ENCODE measurements around the gene ST8SIA1. TPM values are rescaled to one million over a fixed set of nuclear protein-coding genes. Genes with fewer than 3 reads are reported as not detected.

ST8SIA1 gene
- total and polyA plus RNA-seq, 2 donors (not counting 1 experiment from before 2014, with no cell fraction given) = 0.45 to 23.9 TPM

DNA sequence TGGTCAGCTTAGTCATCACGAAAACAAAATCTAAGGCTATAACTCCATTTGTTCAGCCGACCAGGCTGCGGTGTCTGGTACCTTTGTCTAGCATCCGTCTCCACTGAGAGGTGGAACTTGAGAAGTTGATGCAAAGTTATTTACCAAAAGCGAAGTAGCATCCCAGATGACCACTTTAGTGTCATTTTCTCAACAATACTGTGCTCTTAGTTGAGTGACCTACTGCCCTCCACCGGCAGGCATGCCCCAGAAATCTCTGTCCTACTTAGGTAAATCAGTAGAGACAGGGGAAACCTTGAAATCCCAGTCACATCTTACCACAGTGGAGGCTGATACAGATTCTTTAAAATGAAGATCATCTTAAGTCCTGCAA is 1.3 kb upstream of the ST8SIA1 start:
- peak overlapping the region; percentile 88 for H3K4me2 ChIP-seq (ENCODE audit: extremely low read depth, insufficient read depth, low read length)
- no peaks in the 10 kb centered on the region for H3K9me3 ChIP-seq (ENCODE audit: control insufficient read depth, insufficient read depth, low read depth, low read length)
- DNase-seq (ENCODE audit: low read depth in 2 of 2) = no peak
- H3K36me3 ChIP-seq (ENCODE audit: control insufficient read depth, insufficient read depth, low read length) = no peaks in the 10 kb centered on the region
- peaks cover 4% of the 10 kb centered on the region for H3K4me1 ChIP-seq (ENCODE audit: control insufficient read depth, extremely low read depth, insufficient read depth, low read length)
- H3K27ac ChIP-seq (ENCODE audit: insufficient read depth, low read length) = no peak overlapping the region
- no peaks in the 10 kb centered on the region for H4K20me1 ChIP-seq (ENCODE audit: control insufficient read depth, extremely low read depth, insufficient read depth, low read length)
- H3K27me3 ChIP-seq (ENCODE audit: control insufficient read depth, insufficient read depth, low read length) = peaks cover 12% of the 10 kb centered on the region
- peak overlapping the region in 2 of 4 experiments; percentile 71 to 79 for H3K4me3 ChIP-seq (replicated peaks in 1 of 4; ENCODE audit: control extremely low read depth in 1 of 4, insufficient read depth in 1 of 4, low read depth in 3 of 4, low read length in 4 of 4)
- H3K9ac ChIP-seq (ENCODE audit: insufficient read depth, low read length) = no peak overlapping the region
- H2AFZ ChIP-seq (ENCODE audit: low read length) = no peak overlapping the region
- TF ChIP-seq CTCF (conservative IDR thresholded peaks at IDR 0.05 in 1 of 2, IDR thresholded peaks at IDR 0.05 in 1 of 2; ENCODE audit: low read depth in 1 of 2, low read length in 2 of 2) (no peak), EZH2 (IDR thresholded peaks at IDR 0.05; ENCODE audit: low read length, missing control alignments) (no peak)
- H3K79me2 ChIP-seq (ENCODE audit: control insufficient read depth, insufficient read depth, low read length) = no peaks in the 10 kb centered on the region

DNA sequence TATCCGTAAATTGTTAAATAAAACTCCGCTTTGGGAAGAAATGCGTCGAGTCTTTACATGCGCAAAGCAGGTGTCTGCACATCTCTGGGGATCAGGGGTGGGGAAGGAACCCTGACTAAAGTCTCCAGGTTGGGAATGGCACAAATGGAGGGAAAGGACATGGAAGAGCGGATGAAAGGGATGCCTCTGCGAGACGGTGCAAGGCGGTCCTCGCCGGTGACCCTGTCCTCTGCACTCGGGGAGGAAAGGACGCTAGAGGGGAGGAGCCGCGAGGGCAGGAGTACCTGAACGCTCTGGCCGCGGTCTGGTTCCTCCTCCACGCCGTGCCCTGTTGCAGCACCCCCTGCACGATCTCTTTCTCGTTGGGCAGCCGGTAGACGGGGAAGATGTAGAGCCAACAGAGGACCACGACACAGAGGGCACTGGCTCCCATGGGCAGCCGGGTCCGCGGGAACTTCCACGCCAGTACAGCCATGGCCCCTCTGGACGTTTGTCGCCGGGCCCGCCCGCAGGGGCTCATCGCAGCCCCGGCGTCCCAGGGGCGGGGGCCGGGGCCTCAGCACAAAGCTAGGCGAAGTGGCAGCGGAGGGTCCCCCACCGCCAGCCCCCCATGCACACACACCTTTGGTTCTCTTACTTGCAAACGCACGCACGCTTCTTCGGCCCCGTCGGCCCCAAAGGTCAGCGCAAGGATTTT is 646 bp downstream of the ST8SIA1 start:
- no peaks in the 10 kb centered on the region for H3K79me2 ChIP-seq (ENCODE audit: control insufficient read depth, insufficient read depth, low read length)
- no peaks in the 10 kb centered on the region for H3K9me3 ChIP-seq (ENCODE audit: control insufficient read depth, insufficient read depth, low read depth, low read length)
- no peak overlapping the region for H3K9ac ChIP-seq (ENCODE audit: insufficient read depth, low read length)
- H3K36me3 ChIP-seq (ENCODE audit: control insufficient read depth, insufficient read depth, low read length) = no peaks in the 10 kb centered on the region
- peaks cover 4% of the 10 kb centered on the region for H3K4me1 ChIP-seq (ENCODE audit: control insufficient read depth, extremely low read depth, insufficient read depth, low read length)
- H4K20me1 ChIP-seq (ENCODE audit: control insufficient read depth, extremely low read depth, insufficient read depth, low read length) = no peaks in the 10 kb centered on the region
- peak overlapping the region; percentile 36 to 71 (median 60) for H3K4me3 ChIP-seq (replicated peaks in 1 of 4; ENCODE audit: control extremely low read depth in 1 of 4, insufficient read depth in 1 of 4, low read depth in 3 of 4, low read length in 4 of 4)
- peak overlapping the region; percentile 44 for H3K4me2 ChIP-seq (ENCODE audit: extremely low read depth, insufficient read depth, low read length)
- H3K27me3 ChIP-seq (ENCODE audit: control insufficient read depth, insufficient read depth, low read length) = peaks cover 10% of the 10 kb centered on the region
- H3K27ac ChIP-seq (ENCODE audit: insufficient read depth, low read length) = no peak overlapping the region
- no peak for TF ChIP-seq CTCF (conservative IDR thresholded peaks at IDR 0.05 in 1 of 2, IDR thresholded peaks at IDR 0.05 in 1 of 2; ENCODE audit: low read depth in 1 of 2, low read length in 2 of 2)
- TF ChIP-seq EZH2 (IDR thresholded peaks at IDR 0.05; ENCODE audit: low read length, missing control alignments) = peak; percentile 84
- H2AFZ ChIP-seq (ENCODE audit: low read length) = no peak overlapping the region
- DNase-seq (ENCODE audit: low read depth in 2 of 2) = no peak

DNA sequence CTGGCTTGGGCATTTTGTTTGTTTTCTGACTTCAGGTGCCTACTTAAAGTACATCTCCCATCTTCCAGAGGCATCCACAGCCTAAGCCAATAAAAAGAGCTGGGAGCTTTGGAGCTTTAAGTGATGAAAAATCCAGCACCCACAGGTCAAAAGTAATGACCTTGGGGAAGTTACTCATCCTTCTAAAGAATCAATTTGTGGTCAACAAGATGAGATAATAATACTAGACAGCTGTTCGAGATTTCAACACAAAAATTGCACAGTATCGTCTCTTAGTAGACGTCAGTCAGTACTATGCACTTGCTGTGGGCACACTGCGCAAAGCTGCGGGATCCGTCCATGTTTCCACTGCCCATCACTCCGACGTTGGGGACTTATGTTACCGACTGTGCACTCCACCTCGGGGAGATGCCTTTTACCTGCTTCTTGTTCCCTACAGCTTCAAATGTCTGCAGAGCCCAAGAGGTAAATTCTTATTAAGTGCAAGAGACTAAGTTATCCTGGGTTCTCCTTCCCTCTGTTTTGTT is 1.3 kb downstream of the ST8SIA1 start:
- DNase-seq (ENCODE audit: low read depth in 2 of 2) = peak; percentile 41 to 93
- Histone ChIP-seq H3K36me3 (ENCODE audit: control insufficient read depth, insufficient read depth, low read length) (no peaks in the 10 kb centered on the region), H4K20me1 (ENCODE audit: control insufficient read depth, extremely low read depth, insufficient read depth, low read length) (no peaks in the 10 kb centered on the region), H3K27ac (ENCODE audit: insufficient read depth, low read length) (no peak overlapping the region), H3K9ac (ENCODE audit: insufficient read depth, low read length) (no peak overlapping the region), H3K79me2 (ENCODE audit: control insufficient read depth, insufficient read depth, low read length) (no peaks in the 10 kb centered on the region), H3K4me2 (ENCODE audit: extremely low read depth, insufficient read depth, low read length) (peak overlapping the region; percentile 29), H3K27me3 (ENCODE audit: control insufficient read depth, insufficient read depth, low read length) (peaks cover 10% of the 10 kb centered on the region), H3K4me3 (replicated peaks in 1 of 4; ENCODE audit: control extremely low read depth in 1 of 4, insufficient read depth in 1 of 4, low read depth in 3 of 4, low read length in 4 of 4) (peak overlapping the region in 2 of 4 experiments; percentile 70 to 71), H2AFZ (ENCODE audit: low read length) (no peak overlapping the region), H3K4me1 (ENCODE audit: control insufficient read depth, extremely low read depth, insufficient read depth, low read length) (peaks cover 4% of the 10 kb centered on the region), H3K9me3 (ENCODE audit: control insufficient read depth, insufficient read depth, low read depth, low read length) (no peaks in the 10 kb centered on the region)
- TF ChIP-seq EZH2 (IDR thresholded peaks at IDR 0.05; ENCODE audit: low read length, missing control alignments) (no peak), CTCF (conservative IDR thresholded peaks at IDR 0.05 in 1 of 2, IDR thresholded peaks at IDR 0.05 in 1 of 2; ENCODE audit: low read depth in 1 of 2, low read length in 2 of 2) (no peak)

All from fibroblast of lung (primary cell).